Stimulated activated CD8-positive, alpha-beta memory T cell treated with anti-CD3 and anti-CD28 coated beads, Interleukin-2, amount 100 ng/mL, for 48 hours (primary cell): ENCODE measurements around the gene ZBTB42.

Experiments
- DNase-seq, 2 donors: peaks; one replicate each; pipeline ENCODE4 v3.0.0-alpha.2; 2020; ENCODE audit warnings: low read depth in 2 of 2

ZBTB42 gene

GRCh38 chr14:104769324-104770071 lies 31.4 kb upstream of the ZBTB42 start:
- DNase-seq = no peak

DNA sequence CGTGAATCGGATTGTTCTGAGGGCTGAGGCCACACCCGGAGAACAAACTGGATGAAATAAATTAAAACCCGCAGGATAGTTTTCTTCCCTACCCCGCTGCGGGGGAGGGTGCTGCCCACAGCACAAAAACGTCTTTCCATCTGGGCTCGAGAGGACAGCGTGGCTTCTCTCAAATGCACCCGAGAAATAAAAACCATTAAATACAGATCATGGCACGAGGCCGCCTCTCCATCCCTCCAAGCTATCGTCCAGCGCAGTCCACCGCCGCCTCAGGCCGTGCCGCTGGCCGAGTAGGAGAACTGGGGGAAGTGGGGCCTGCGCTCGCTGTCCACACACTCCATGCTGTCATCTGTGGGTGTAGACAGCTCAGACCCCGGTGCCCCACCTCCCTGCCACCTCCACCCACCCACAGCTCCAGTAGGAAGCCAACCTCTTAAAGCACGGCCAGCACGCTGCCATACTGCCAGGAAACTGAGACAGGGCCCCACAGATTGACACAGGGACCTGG lies 30.8 kb upstream of the ZBTB42 start:
- no peak for DNase-seq

DNA sequence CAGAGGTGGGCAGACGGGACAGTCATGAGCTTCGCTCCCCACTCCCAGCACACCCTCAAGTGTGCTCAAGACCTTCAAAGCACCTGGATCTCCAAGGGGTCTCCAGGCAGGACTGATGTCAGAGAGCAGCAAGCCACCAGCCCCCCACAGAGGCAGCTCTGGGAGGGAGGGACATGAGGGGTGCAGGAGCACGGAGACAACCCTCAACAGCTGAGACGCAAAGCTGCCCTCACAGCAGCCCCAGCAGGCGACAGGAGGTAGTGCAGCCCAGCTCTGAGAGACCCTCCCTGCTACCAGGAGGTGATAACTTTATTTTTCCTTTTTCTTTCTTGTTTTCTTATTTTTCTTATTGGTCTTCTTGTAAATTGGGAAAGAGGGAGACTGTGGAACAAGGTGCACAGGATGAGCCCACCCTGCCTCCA lies 30.0 kb upstream of the ZBTB42 start:
- no peak for DNase-seq

DNA sequence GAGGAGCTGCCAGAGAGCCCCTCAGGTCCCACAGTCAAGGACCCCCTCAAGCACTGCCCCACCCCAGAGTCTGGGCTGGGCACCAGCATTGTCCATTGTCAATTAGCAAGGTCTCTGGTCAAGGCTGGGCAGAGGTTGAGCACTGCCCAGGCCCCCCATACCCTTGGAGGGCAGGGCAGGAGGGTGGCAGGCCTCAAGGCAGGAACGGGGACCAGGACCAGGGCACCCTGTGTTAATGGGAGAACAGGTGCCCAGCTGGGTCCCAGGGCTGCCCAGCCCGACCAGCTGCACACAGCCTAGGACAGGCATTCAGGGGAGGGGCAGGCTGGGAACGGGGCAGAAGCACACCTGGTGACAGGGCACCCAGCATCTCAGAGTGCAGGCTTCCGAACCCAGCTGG lies 29.5 kb upstream of the ZBTB42 start:
- no peak for DNase-seq

- DNase-seq = no peak
These were observed 28.8 kb upstream of the ZBTB42 start for GRCh38 chr14:104771918-104772706.

GRCh38 chr14:104772707-104773504 lies 28.0 kb upstream of the ZBTB42 start:
- no peak for DNase-seq

GRCh38 chr14:104773505-104774452 lies 27.1 kb upstream of the ZBTB42 start:
- DNase-seq = no peak

- no peak for DNase-seq
These were observed 26.3 kb upstream of the ZBTB42 start for GRCh38 chr14:104774453-104775072.

- DNase-seq = no peak
These were observed 25.8 kb upstream of the ZBTB42 start for GRCh38 chr14:104775073-104775489.

- DNase-seq = no peak
These were observed 24.4 kb upstream of the ZBTB42 start for GRCh38 chr14:104776481-104776880.

- no peak for DNase-seq
These were observed 23.7 kb upstream of the ZBTB42 start for GRCh38 chr14:104776961-104777807.

- no peak for DNase-seq
These were observed 23.1 kb upstream of the ZBTB42 start for GRCh38 chr14:104777808-104778249.

GRCh38 chr14:104778694-104779331 lies 22.1 kb upstream of the ZBTB42 start:
- no peak for DNase-seq

DNA sequence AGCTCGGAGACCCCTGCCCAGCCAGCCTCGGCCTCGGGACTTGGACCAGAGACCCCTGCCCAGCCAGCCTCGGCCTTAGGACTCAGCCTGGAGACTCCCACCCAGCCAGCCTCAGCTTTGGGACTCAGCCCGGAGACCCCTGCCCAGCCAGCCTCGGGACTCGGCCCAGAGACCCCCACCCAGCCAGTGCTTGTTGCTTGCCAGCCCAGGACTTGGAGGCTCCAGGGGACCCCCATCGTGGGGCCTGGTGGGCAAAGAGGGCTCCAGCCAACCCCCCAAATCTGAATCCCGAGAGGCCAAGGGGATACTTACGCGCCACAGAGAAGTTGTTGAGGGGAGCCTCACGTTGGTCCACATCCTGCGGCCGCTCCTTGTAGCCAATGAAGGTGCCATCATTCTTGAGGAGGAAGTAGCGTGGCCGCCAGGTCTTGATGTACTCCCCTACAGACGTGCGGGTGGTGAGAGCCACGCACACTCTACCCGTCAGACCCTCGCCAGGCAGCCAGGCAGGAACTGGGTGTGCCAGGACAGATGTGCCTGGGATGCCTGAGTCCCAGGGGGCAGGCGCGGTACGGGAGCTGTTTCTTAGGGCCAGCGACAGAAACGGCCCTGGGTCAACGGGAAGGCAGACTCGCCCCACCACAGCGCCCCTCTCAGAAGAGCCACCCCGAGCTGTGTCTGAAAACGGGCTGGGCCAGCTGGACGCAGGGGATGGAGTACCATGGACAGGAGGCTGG lies 21.0 kb upstream of the ZBTB42 start:
- DNase-seq = no peak

DNA sequence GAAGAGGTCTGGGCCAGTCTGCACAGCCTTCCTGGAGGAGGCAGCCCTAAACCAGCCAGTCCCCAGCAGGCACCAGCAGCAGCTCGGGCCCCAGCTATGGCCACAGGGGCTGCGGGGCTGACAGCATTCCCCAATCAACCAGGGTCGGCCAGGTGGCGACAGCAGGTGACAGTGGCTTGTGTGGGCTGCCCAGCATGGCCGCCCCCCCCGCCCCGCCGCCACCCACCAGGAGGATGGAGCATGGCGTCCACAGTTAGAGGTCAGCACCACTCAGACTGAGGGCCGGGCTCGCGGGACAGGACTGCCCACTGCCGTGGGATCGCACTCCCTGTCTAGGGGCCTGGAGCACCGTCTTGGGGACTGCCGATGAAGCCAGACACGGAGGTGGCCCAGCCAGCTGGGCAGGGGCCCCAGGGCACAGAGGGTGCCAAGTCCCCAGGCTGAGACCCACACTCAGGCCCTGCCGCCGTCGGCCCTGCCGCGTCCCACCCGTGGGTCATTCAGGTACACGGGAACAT lies 20.3 kb upstream of the ZBTB42 start:
- DNase-seq = no peak

DNA sequence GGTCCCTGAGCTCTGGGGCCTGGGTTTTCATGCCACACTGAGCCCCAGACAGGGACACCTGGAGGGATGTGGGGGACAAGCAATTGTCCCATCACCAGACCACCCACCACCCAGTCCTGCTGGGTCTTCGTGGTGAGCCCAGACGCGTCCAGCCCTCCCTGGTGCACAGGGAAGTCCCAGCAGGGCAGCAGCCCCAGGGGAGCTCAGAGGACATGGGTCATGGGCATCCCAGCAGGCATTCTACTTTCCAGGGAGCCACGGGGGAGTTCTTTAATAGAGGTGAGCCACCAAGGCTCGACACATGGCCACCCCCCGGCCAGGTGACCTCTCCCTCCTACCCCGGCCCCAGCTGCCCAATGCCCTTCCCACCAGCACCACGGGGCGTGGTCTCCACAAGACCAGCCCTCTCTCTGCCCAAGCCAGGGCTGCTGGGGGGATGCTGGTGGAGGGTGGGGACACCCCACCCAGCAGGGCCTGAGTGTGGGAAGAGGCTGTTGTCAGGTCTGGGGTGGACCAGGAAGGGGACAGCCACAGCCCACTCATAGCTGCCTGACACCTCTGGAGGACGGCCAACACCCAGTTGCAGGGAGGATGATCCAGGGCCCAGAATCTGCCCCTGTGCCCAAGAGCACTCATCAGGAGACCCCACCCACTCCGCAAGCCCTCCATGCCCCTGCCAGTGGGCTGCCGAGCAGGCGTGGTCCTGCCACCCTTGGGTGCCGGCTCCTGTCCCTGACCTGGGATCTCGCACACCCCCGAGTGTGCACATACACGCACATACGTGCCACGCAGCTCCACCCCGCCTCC lies 19.4 kb upstream of the ZBTB42 start:
- no peak for DNase-seq
